Breast epithelium (tissue), 3 donors: ENCODE measurements around the gene CHST8.

Source experiments
- POLR2A ChIP-seq: fragments of 450-650 bp; IDR thresholded peaks from one replicate; pipeline ENCODE4 v1.6.1; 2016; ENCODE audit warnings: antibody characterized with exemption, mild to moderate bottlenecking, moderate library complexity
- POLR2AphosphoS5 ChIP-seq, 3 donors: sonication (generic); formaldehyde crosslinking; IDR thresholded peaks; one replicate each; pipeline ENCODE4 v1.6.1; 2017; ENCODE audit warnings: antibody characterized with exemption in 3 of 3
- TF ChIP-seq, protein P1 (sequence below), 3 donors: fragments of 450-650 bp; IDR thresholded peaks; one replicate each; pipeline ENCODE4 v1.5.1; 2016 to 2017; ENCODE audit warnings: antibody characterized with exemption in 3 of 3, mild to moderate bottlenecking in 3 of 3, moderate library complexity in 3 of 3

DNA sequence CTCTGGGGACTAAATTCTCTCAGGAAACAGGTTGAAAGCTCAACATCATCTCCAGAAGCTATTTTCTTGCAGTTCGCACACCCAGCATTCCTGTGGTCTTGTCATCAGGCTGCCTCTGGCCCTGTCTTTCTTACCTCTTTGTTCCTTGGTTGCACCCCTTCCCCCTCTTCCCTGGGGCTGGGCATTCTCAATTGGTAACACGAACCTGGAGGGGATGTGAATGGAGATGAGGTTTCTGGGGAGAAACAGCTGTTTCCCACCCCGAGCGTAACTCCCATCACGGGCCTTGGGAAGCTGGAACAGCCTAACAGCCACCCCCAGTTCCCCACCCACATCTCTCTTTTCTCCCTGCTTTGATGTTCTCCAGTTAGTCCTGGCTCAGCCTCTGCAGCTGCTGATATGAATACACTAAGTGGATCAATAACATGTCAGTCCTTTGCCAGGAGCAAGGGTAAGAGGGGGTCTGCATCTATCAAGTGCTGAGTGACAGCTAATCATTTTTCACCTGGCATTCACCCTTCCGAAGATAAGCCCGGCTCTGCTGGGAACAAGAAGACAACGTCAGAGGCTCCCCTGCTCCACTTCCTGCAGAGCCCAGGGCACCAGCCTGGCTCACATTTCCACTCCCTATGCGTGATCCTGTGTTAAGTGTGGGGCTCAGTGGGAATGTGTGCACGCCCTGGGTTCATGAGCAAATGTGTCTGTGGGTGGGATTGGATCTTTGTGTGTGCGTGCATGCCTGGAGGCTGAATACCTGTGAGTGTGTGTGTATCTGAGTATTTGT is 100.9 kb downstream of the CHST8 start:
- TF ChIP-seq, protein P1, sequence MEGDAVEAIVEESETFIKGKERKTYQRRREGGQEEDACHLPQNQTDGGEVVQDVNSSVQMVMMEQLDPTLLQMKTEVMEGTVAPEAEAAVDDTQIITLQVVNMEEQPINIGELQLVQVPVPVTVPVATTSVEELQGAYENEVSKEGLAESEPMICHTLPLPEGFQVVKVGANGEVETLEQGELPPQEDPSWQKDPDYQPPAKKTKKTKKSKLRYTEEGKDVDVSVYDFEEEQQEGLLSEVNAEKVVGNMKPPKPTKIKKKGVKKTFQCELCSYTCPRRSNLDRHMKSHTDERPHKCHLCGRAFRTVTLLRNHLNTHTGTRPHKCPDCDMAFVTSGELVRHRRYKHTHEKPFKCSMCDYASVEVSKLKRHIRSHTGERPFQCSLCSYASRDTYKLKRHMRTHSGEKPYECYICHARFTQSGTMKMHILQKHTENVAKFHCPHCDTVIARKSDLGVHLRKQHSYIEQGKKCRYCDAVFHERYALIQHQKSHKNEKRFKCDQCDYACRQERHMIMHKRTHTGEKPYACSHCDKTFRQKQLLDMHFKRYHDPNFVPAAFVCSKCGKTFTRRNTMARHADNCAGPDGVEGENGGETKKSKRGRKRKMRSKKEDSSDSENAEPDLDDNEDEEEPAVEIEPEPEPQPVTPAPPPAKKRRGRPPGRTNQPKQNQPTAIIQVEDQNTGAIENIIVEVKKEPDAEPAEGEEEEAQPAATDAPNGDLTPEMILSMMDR (IDR thresholded peaks at IDR 0.05): no peak
- no peak for TF ChIP-seq POLR2AphosphoS5 (IDR thresholded peaks at IDR 0.05)
- no peak for TF ChIP-seq POLR2A
